HG03095 (cell line): Measurements from ENCODE around the gene RBM20.
"Not testable (repeated sequence)": the region's sequence is repeated elsewhere in the genome, so short reads cannot be mapped to it uniquely, and the experiment has no call there.

Source experiments
- ATAC-seq: cut with Tn5 transposase; IDR thresholded peaks from one replicate; pipeline ENCODE4 v1.9.1; 2021; ENCODE audit warnings: moderate library complexity; ENCODE audit not compliant: unreplicated experiment

Gene RBM20

GRCh38 chr10:110643653-110644597 lies at the start of gene RBM20:
RBM20 (plus strand) TSS chr10:110644336; CDS start chr10:110644455, 119 bp downstream.
- no peak for ATAC-seq

- no peak for ATAC-seq
Observed at GRCh38 chr10:110597476-110597875, 46.7 kb upstream of the RBM20 start.

DNA sequence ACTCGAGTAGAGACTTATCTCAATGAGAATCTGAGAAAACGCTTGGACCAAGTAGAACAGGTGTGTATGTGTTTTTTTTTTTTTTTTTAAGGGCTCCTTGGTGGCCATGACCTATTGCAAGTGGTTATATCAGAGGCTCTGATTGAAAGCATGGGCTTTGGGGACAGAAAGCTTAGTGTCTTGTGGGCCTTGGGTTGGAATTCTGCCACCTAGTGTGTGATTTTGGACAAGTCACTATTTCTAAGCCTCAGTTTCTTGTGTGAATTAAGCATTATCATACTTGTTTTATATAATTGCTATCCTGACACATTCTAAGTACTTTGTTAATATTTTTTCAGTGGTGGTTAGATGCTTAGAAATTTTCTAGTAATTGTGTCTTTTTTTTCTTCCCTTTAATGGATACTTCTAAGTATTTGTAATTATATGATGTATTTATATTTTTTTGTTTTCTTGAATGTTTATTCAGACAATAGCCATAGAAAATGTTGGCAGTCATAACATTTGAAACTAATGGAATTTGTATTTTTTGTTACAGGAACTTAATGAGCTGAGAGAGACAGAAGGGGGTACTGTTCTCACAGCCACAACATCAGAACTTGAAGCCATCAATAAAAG lies 43.5 kb upstream of the RBM20 start:
- peak; percentile 66 for ATAC-seq

GRCh38 chr10:110601581-110601980 lies 42.6 kb upstream of the RBM20 start:
- no peak for ATAC-seq

DNA sequence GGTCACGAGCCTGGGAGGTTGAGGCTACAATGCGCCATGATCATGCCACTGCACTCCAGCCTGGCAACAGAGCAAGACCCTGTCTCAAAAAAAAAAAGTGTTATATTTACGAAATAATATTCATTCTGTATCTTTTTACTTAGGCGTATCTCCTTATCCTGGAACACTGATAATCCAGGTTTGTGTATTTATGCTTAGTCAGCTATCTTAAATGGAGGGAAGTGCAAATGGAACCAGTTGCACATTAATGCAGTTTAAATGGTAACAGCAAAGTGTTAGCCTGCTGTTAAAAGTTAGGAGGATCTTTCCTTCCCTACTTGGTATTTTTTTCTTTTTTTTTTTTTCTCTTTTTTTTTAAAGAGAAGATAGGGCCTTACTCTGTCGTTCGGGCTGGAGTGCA lies 36.0 kb upstream of the RBM20 start:
- no peak for ATAC-seq

- ATAC-seq: no peak
Observed at GRCh38 chr10:110609605-110610004, 34.5 kb upstream of the RBM20 start.

- ATAC-seq: no peak
Observed at GRCh38 chr10:110610308-110610774, 33.8 kb upstream of the RBM20 start.

DNA sequence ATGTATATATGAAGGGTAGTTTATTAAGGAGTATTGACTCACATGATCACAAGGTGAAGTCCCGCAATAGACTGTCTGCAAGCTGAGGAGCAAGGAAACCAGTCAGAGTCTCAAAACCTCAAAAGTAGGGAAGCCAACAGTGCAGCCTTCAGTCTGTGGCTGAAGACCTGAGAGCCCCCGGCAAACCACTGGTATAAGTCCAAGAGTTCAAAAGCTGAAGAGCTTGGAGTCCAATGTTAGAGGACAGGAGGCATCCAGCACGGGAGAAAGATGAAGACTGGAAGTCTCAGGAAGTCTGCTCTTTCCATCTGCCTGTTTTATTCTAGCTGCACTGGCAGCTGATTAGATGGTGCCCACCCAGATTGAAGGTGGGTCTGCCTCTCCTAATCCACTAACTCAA lies 33.4 kb upstream of the RBM20 start:
- ATAC-seq: not testable (repeated sequence)

DNA sequence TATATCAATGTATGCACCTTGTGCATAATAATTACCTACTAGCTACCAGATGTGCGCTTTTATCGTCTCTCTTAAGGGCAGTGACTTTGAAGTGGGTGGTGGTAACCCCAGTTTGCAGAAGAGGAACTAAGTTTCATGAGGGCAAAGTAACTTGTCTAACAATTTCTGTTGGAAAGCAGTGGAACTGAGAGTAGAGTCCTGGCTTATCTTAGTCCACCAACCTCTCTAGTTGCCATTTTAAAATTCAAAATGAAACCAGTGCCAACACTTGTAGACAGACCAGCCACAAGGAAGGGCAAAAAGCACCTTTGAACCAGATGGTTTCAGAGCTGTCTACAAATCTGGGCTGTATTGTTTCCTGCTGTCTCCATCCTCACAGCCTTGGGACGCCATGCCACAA lies 32.0 kb upstream of the RBM20 start:
- ATAC-seq: no peak

- no peak for ATAC-seq
Observed at GRCh38 chr10:110612629-110613028, 31.5 kb upstream of the RBM20 start.

- ATAC-seq: no peak
Observed at GRCh38 chr10:110613341-110613995, 30.7 kb upstream of the RBM20 start.

DNA sequence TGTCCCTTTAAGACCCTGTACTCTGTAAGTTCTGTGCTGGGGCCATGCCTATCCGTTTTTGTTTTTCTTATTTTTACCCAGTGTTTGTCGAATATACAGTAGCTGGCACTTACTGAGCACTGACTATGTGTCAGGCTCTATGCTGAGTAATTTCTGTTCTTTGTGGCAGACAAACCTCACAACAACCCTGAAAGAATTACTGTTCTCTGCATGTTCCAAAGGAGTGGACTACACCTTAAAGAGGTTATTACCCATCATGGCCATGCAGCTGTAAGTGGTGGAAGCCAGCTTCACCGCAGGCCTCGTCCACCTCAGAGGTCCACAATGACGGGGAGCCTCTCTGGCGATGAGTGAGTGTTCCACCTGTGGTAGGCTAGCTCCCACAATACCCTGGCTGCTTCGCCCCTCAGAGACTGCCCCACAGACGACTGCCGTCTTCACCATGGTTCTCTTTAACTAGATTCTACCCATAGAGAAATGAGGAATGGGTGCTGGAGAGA lies 30.1 kb upstream of the RBM20 start:
- peak; percentile 44 for ATAC-seq

DNA sequence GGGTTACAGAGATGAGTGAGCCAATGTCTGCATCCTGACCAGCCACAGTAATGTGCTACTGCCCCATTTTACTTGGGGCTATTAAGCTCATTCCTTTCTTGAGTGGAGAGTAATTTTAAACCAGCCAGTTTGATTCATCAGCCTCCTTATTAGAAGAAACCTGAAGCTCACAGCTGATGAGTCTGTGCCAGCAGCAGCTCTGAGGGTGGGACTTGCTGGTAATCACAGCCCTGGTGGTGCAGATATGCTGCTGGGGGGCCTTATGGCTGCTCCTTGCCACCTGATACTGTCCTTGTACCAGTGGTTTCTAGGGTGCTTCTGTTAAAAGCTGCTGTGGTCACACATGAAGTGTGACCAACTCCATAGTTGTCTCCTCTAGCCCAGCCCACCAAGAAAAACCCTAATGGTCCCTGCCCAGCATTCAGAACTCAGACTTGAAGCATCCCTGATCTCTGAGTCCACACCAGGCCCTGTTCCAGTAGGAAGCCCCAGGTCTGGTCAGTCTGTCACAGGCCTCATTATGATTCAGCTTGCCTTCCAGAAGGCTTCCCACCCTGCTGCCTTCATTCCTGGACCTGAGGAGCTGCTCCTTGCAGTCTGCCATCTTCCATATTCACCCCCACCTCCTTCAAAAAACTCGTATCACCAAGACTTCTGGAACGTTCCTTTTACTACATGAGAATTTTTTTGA lies 28.9 kb upstream of the RBM20 start:
- no peak for ATAC-seq

DNA sequence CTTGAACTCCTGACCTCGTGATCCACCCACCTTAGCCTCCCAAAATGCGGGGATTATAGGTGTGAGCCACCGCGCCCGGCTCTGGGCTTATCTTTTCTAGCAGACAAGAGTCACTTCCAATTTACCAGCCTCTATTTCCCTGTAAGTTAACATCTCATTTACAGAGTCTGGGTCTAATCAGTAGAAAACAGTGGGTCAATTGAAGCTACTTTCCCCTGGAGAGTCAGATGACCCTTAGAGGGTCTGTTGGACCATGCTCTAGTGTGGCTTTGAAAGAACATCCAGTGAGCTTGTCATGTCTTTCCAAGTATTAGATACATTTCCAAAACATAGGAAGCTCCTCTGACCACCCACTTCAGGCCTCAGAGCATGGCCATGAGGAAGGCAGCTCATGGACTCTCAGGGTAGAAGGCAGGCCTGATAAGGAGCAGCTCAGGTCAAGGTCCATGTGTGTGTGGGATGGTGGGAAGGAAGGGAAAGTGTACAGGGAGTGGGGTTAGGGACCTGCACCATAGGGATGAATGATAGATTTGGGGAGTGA lies 27.6 kb upstream of the RBM20 start:
- no peak for ATAC-seq

DNA sequence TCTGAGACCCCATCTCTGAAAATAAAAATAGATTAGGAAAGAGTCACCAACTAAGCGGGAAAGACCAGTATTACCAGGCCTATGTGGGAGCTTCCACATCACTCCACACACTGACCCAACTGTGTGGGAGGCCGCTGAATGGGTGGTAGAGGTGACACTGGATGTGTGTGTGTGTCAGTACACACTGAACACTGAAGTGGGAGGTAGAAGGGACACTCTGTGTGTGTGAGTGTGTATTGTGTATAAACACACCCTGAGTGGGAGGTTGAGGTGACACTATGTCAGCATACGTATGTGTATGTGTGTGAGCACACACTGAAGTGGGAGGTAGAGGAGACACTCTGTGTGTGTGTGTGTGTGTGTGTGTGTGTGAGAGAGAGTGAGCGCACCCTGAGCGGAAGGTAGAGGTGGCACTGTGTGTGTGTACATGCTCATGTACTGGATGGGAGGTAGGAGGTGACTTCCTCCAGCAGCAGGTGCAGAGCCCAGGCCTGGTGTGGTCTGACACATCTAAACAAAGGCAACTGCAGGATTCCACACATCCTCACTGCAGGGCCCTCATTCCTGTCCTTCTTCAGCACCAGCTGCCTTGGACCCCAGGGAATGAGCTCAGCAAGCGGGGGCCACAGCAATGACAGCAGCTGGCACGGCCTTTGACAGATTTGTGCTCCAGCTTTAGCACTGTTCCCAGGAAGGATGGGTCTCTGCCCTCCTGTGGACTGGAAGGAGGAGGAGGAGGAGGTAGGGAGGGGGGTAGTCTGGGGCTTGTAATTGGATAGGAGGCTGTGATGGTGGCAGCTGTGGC lies 26.5 kb upstream of the RBM20 start:
- ATAC-seq: no peak

DNA sequence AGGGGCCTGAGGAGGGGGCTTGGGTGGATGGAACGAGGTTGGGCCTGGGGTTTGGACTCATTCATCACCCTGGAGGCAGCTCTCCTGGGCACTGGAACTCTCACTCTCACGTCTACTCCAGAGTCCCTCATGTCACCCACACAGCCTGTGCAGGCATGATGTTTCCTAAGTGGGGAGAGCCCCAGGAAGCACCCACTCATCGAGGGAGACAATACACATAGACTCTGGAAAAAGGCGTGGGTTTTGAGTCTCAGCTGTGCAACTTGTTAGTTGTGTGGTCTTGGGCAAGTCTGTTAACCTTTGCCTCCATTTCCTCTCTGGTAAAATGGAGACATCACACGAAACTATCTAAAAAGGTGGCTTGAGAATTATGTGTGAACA lies 25.9 kb upstream of the RBM20 start:
- no peak for ATAC-seq

DNA sequence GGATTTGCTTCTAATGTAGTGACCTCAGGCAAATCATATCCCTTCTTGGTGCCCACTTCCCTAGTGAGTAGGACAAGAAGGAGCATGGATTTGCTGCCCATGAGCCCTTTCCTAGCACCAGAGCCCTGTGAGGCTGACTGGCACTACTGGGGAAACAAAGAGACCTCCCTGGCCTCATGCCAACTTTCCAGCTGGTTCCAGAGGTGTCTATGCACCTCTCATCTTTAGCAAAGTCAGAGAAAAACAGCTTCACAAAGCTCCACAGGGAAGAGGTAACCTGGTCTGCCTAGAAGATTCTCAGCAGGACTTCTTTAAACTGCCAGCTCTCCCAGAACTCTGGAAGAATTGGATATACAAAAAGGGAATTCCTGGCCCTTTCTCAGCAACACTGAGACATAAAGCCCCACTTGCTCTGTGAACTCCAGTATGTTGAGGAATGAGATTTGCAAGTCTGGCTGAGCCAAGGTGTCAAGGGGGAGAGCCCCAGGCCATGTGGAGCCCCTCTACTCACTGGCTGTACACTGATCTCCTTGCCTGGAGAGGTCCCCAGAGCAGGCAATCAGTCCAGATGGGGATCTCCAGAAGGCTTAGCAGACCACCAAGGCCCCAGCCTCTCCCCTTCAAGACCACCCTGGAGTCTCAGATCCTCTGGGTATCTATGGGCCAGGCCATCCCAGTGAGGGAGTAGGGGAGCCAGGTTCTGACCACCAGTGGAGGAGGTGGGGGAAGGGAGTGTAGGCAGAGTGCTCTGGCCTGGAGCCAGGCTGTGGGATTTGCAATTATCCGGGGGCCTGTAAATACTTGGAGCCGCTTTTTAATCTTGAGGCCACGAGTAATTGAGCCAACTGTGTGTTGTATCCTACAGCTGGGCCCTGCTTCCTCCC lies 24.4 kb upstream of the RBM20 start:
- no peak for ATAC-seq

DNA sequence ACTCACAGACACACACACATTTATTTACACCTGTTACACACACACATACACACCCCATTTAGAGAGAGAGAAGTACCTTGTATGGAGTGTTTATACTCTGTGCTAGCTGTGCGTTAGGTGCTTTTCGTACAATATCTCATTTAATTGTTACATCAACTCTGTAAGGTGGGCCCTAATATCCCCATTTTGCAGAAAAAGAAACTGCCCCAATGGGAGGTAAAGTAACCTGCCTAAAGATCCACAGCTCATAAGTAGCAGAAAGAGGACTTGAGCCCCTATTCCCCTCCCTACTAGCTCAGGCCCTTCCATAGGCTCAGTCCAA lies 23.8 kb upstream of the RBM20 start:
- no peak for ATAC-seq

DNA sequence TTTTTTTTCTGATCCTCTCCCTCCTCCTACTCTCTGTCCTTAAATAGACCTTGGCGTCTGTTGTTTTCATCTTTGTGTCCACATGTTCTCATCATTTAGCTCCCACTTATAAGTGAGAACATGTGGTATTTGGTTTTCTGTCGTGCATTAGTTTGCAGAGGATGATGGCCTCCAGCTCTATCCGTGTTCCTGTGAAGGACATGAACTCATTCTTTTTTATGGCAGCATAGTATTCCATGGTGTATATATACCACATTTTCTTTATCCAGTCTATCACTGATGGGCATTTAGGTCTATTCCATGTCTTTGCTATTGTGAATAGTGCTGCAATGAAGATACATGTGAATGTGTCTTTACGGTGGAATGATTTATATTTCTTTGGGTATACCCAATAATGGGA lies 20.8 kb upstream of the RBM20 start:
- not testable (repeated sequence) for ATAC-seq
